Spleen (tissue), 7 donors: ENCODE measurements around the gene ARHGEF5.
"Not testable (repeated sequence)": the region's sequence is repeated elsewhere in the genome, so short reads cannot be mapped to it uniquely, and the experiment has no call there.

ENCODE experiments used
- POLR2A ChIP-seq, 3 donors: fragments of 450-650 bp; IDR thresholded peaks; one replicate each; pipeline ENCODE4 v1.5.1; 2017; ENCODE audit warnings: antibody characterized with exemption in 3 of 3, mild to moderate bottlenecking in 1 of 3
- POLR2AphosphoS5 ChIP-seq, 3 donors: sonication (generic); formaldehyde crosslinking; IDR thresholded peaks; one replicate each; pipeline ENCODE4 v1.5.1; 2017; ENCODE audit warnings: antibody characterized with exemption in 3 of 3
- TF ChIP-seq, protein P1 (sequence below), 11 experiments: fragments of 200-600 bp in 7 of 11; fragments of 450-650 bp in 4 of 11; sonication (generic) in 4 of 11; IDR thresholded peaks in 8 of 11; conservative IDR thresholded peaks in 3 of 11; 1 replicate in 7 of 11; 2 replicates in 4 of 11; pipeline versions ENCODE4 v1.4.0 to v1.8.0; 2016 to 2021; ENCODE audit warnings: antibody characterized with exemption in 11 of 11, inconsistent platforms in 4 of 11, mild to moderate bottlenecking in 1 of 11
- donor health status: DM: no; HTN: no; CAD: no; lungs with moderate emphysema.
- donor health status: DM: no; HTN: no; CAD: no.
- donor health status: DM: no; HTN: no; CAD: no.

DNA sequence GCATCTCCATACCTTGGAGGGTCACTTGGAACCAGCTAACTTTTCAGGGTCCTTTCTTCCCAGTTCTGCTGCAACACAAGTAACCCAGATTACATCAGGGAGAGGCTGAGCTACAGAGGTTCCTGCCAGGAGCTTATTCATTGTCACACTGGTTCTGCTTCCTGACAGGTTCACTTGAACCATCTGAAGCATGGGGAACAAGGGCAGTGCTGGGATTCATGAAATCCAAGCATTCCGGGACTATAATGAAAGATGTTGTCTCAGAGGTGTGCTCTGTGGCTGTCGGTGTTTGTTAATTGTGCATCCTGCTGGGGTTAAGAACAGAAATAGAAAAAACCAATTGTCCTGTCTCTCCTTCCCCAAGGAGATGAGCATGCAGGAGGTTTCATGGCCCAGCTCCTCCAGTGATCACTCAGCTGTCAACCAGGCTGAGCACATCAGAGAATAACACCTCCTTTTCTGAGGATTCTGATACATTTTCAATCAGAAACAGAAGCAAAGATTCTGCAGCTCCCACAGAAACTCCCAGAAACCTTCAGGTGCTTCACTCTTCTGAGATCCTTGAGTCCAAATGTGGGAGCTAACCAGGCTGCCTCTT is 43.2 kb upstream of the ARHGEF5 start, which contains the start of gene OR2A1:
- TF ChIP-seq, protein P1, sequence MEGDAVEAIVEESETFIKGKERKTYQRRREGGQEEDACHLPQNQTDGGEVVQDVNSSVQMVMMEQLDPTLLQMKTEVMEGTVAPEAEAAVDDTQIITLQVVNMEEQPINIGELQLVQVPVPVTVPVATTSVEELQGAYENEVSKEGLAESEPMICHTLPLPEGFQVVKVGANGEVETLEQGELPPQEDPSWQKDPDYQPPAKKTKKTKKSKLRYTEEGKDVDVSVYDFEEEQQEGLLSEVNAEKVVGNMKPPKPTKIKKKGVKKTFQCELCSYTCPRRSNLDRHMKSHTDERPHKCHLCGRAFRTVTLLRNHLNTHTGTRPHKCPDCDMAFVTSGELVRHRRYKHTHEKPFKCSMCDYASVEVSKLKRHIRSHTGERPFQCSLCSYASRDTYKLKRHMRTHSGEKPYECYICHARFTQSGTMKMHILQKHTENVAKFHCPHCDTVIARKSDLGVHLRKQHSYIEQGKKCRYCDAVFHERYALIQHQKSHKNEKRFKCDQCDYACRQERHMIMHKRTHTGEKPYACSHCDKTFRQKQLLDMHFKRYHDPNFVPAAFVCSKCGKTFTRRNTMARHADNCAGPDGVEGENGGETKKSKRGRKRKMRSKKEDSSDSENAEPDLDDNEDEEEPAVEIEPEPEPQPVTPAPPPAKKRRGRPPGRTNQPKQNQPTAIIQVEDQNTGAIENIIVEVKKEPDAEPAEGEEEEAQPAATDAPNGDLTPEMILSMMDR (IDR thresholded peaks at IDR 0.05 in 8 of 11, conservative IDR thresholded peaks at IDR 0.05 in 3 of 11), result not testable (repeated sequence)
- TF ChIP-seq POLR2A, POLR2AphosphoS5 (IDR thresholded peaks at IDR 0.05): not testable (repeated sequence)
